HG02759 (cell line): ENCODE measurements around the gene MAP3K7.
A peak's percentile ranks its signal among the peaks of the same experiment; 100 is the strongest.

ENCODE experiments used
- ATAC-seq: cut with Tn5 transposase; IDR thresholded peaks from one replicate; pipeline ENCODE4 v1.9.1; 2021; ENCODE audit warnings: mild to moderate bottlenecking, moderate library complexity; ENCODE audit not compliant: unreplicated experiment

The MAP3K7 gene

GRCh38 chr6:90533615-90534336 lies 53.1 kb downstream of the MAP3K7 start:
- ATAC-seq, result no peak

DNA sequence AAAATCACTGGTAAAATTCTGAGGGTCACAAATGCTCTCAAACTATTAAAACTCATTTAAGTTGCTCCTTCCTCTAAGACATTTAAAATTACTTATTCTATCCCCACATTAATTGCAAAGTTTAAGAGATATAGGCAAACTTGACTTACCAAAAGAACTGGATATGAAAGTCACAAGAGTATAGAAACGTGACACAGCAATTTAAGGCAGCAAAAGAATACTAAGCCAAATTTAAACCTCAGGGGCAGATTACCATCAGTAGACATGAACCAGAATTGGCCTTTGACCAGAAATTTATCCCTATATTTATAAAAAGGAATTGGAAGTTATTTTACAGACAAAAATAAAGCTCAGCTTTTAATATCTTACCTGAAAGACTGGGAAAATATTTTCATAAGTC lies 56.0 kb downstream of the MAP3K7 start:
- no peak for ATAC-seq

GRCh38 chr6:90525421-90525820 lies 61.5 kb downstream of the MAP3K7 start:
- ATAC-seq, result no peak

DNA sequence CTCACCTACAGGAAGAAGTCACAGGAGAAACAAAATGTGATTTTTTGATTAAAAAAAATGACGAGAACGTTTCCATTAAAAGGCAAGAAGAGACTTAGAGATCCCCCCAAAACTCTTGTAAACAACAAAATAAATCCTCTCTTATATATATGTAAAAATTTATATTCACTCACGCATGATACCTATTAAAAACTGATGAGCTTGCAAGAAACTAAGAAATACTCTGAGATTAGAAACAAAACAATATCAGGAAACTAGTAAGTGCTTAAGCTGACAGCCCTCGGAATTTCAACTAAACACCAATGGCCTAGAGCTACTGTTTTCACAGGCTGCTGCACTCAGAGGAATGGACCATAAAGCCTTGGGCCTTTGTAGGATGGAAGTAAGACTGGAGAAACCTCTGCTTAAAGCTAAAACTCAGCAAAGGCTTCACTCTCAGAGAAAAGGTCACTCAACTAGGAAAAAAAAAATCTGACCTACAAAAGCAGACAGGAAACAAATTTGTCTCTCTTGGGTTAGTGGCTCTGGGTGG lies 63.0 kb downstream of the MAP3K7 start:
- no peak for ATAC-seq

GRCh38 chr6:90521955-90522354 lies 64.9 kb downstream of the MAP3K7 start:
- no peak for ATAC-seq

DNA sequence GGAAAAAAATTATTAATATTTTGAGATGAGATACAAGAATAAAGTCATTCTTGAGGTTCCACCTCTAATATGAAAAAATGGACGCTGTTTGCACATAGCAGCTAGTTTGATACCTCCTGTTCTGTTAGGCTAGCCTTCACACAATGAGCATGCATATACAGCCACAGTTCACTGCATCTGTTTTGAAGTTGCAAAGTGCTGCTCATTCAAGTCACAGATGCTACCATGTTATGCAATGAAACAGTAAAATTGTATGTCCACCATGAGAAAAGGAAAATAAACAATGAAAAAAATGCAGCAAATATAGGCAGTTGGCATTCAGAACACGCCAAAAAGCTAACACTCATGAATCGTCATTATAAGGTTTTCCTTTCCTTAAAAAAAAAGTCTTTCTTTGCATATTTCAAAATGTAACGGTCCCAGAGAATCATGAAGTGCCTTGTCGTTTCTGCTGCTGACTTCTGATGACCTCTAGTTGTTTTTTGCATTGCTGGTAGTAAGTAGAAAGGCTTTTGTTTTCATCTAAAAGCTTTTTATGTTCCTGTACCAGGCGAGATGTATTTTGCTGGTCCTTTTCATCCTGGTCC lies 70.7 kb downstream of the MAP3K7 start:
- ATAC-seq, result no peak

- ATAC-seq, result no peak
Observed at GRCh38 chr6:90514496-90514895, 72.4 kb downstream of the MAP3K7 start.

GRCh38 chr6:90508753-90509152 lies 78.1 kb downstream of the MAP3K7 start:
- ATAC-seq, result no peak

DNA sequence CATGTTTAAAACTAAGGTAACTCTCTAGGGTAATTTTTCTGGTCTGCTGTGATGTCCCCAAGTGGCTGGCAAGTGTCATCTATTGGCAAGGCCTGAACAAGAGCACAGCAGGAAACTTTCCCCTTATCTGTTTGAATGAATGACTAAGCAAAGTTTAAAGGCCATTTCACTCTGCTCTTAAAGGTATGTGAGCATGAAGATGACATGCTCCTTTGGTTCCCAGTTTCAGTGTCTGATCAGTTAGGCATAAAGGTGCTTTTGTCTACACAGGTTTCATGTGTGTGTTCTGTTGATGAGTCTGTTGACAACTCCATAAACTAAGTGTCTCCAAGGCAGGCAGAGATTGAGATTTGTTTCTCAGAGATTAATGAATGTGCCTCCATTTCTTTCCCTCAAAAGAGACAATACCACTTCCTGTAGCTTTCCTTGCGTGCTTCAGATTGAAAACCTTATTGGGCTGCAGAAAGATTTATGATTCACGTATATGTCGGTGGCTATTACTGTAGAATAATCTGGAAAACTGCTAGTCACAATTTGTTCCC lies 83.9 kb downstream of the MAP3K7 start:
- ATAC-seq, result peak; percentile 90

GRCh38 chr6:90502381-90502780 lies 84.5 kb downstream of the MAP3K7 start:
- ATAC-seq, result no peak

GRCh38 chr6:90500458-90500857 lies 86.4 kb downstream of the MAP3K7 start:
- ATAC-seq, result no peak

DNA sequence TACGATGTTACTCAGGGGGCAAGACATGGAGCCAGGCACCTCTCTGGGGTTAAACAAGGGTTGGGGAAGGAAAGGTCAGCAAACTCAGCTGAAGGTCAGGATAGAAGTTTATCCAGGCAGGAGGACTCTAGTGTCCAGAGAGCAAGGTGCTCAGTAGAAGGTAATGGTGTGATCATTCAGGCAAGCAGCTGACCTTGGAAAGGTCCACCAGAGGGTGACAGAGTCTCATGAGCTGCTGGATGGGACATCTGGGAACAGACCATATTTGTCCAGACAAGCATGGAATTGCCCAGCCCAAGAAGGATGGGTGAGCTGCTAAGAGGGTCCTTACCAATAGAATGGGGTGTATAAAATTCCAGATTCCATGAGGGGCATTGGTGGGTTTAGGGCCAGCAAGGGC lies 89.5 kb downstream of the MAP3K7 start:
- ATAC-seq, result no peak

DNA sequence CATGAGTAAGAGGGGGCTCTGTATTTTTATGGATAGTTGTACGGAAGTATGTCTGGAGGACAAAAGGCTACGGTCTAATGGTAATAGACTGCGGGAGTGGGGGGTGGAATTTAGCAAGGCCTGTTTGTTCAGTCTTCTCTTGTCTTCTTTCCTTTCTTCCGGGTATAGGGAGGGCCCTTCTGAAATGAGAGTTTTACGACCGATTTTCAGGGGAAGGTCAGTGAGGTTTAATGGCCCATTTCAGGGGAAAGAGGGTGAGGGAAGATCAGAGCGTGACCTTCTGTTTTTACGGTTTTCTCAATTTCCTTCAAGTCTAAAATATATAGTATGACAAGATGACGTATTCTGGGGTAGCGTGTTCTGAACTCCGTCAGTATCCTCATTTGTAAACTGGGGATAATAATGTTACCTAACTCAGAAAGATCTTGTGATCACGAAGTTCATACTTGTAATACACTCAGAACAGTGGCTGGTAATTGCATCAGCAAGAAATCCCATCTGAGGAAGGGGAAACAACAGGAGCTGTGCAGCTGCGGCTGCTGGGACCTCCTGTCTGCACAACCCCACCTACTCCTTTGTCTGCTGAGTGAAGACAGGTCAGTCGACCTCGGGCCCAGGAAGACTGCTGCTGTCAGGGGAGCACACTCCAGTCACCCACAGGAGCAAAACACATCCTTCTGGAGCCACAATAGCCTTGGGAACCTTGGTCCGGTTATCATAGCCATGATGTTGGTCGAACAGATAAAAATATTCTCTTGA lies 90.4 kb downstream of the MAP3K7 start:
- ATAC-seq, result no peak

- ATAC-seq, result no peak
Observed at GRCh38 chr6:90495216-90495817, 91.6 kb downstream of the MAP3K7 start.

- no peak for ATAC-seq
Observed at GRCh38 chr6:90494067-90494780, 92.6 kb downstream of the MAP3K7 start.

DNA sequence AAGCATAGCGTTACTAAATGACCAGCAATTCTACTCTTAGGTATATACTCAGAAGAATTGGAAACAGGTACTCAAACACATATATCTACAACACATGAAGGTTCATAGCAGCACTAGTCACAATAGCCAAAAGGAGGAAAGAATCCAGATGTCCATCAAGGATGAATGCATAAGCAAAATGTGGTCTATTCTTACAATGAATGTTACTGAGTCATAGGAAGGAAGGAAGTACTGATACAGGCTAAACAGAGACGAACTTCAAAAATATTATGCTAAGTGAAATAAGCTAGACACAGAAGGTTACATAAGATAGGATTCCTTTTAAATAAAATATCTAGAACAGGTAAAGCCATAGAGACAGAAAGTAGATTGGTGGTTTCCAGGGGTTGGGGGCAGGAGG lies 93.5 kb downstream of the MAP3K7 start:
- no peak for ATAC-seq

GRCh38 chr6:90492798-90493197 lies 94.1 kb downstream of the MAP3K7 start:
- no peak for ATAC-seq

DNA sequence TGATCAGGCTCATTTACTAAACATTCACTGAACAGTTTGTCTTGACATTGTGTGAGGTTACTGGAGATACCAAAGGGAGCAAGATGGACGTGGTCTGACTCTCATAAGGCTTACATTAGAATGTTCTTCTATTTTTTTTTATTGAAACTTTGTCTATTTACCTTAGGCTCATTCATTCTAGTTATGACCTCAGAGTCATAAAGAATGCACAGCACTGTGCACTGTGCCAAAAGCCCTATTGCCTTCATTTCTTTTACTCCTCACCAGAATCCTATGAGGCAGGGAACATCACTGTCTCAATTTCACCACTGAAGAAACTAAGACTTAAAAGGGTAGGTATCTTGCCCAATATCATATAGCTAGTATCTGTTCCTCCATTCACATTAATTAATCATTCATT lies 94.5 kb downstream of the MAP3K7 start:
- ATAC-seq, result no peak

DNA sequence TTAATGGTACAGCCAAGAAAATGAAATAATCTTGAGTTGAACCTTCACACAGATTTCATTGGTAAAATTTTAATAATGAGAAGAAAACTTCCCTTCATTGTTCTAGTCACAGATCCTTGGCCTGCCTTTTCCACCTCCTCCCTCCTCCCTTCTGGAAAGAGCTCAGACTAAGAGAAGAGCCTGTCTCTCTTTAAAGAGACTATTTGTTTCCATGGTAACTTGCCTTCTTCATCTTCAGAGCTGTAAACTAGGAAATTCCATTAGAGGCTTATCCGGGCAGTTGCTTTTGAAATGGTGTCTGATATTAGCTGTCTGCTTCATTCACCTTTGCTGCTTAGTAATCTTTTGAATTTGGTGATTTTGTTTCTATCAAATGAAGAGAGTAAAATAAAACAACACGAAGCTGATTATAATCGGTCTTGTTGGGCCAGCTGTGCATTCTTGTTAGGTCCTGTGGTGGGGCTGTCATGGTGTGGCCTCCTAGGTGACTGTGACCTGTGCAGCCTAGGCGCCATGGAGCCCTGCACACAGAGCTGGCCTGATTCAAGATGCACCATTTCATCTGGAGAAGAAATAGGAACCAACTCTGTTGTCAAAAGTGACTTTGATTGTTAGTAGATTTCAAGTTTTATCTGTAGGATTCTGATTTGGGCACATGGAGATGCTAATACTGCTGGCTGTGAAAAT lies 96.7 kb downstream of the MAP3K7 start:
- ATAC-seq, result no peak

GRCh38 chr6:90488816-90489215 lies 98.1 kb downstream of the MAP3K7 start:
- ATAC-seq, result no peak
